HL-60 (cell line): Measurements from ENCODE around the gene MPRIP.

ENCODE experiments used
- DNase-seq, 2 experiments: peaks; one replicate each; pipeline ENCODE4 v3.0.0-alpha.2; 2010 to 2020; ENCODE audit warnings: low read depth in 1 of 2, low spot score in 1 of 2
- H3K27ac ChIP-seq: fragments of 250-450 bp; sonication (Bioruptor Pico); replicated peaks from 2 replicates; pipeline ENCODE4 v1.5.1; 2020; ENCODE audit warnings: mild to moderate bottlenecking, moderate library complexity
- H3K27me3 ChIP-seq: fragments of 250-450 bp; sonication (Bioruptor Pico); 2 replicates; pipeline ENCODE4 v1.5.1; 2021; ENCODE audit warnings: mild to moderate bottlenecking, moderate library complexity; ENCODE audit not compliant: insufficient read depth, poor library complexity, severe bottlenecking
- H3K4me3 ChIP-seq: replicated peaks from 2 replicates; pipeline ENCODE4 v1.5.1; 2011; ENCODE audit warnings: mild to moderate bottlenecking, control low read depth, low read length; ENCODE audit not compliant: insufficient read depth
- GABPA ChIP-seq: IDR thresholded peaks from 2 replicates; pipeline ENCODE4 v1.6.1; 2012; ENCODE audit warnings: low read depth
- POLR2AphosphoS5 ChIP-seq: IDR thresholded peaks from 2 replicates; pipeline ENCODE4 v1.6.1; 2012; ENCODE audit warnings: low read depth
- SPI1 ChIP-seq: IDR thresholded peaks from 2 replicates; pipeline ENCODE4 v1.6.1; 2012; ENCODE audit warnings: low read depth, mild to moderate bottlenecking, borderline replicate concordance
- TF ChIP-seq, protein P1 (sequence below): IDR thresholded peaks from 2 replicates; pipeline ENCODE4 v1.6.1; 2012; ENCODE audit warnings: low read depth; ENCODE audit not compliant: insufficient replicate concordance
- TF ChIP-seq, protein P2 (sequence below): IDR thresholded peaks from one replicate; pipeline ENCODE4 v1.5.1; 2011; ENCODE audit warnings: low read length, control low read depth, inconsistent platforms; ENCODE audit not compliant: insufficient read depth

Gene MPRIP

DNA sequence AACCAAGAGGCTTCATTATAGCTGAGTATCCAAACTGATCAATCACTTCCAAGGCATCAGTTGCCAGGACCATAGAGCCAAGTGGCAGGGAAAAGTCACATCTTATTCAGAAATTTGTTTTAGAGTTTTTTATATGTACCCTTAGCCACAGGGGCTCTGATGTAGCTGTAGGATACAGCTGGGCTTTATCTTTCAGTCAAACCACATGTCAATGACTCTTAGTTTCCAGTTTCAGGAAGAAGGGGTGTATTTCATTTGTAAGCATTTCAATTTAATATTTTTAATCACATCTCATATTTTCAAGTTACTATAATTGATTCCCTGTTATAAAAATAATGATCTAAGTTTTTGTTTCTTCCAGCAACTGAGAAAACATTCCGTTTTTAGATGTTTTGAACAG is 197.6 kb downstream of the MPRIP start:
- no peak for DNase-seq
- no peak for TF ChIP-seq GABPA
- TF ChIP-seq, protein P1, sequence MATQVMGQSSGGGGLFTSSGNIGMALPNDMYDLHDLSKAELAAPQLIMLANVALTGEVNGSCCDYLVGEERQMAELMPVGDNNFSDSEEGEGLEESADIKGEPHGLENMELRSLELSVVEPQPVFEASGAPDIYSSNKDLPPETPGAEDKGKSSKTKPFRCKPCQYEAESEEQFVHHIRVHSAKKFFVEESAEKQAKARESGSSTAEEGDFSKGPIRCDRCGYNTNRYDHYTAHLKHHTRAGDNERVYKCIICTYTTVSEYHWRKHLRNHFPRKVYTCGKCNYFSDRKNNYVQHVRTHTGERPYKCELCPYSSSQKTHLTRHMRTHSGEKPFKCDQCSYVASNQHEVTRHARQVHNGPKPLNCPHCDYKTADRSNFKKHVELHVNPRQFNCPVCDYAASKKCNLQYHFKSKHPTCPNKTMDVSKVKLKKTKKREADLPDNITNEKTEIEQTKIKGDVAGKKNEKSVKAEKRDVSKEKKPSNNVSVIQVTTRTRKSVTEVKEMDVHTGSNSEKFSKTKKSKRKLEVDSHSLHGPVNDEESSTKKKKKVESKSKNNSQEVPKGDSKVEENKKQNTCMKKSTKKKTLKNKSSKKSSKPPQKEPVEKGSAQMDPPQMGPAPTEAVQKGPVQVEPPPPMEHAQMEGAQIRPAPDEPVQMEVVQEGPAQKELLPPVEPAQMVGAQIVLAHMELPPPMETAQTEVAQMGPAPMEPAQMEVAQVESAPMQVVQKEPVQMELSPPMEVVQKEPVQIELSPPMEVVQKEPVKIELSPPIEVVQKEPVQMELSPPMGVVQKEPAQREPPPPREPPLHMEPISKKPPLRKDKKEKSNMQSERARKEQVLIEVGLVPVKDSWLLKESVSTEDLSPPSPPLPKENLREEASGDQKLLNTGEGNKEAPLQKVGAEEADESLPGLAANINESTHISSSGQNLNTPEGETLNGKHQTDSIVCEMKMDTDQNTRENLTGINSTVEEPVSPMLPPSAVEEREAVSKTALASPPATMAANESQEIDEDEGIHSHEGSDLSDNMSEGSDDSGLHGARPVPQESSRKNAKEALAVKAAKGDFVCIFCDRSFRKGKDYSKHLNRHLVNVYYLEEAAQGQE: no peak
- no peak for TF ChIP-seq POLR2AphosphoS5
- TF ChIP-seq, protein P2, sequence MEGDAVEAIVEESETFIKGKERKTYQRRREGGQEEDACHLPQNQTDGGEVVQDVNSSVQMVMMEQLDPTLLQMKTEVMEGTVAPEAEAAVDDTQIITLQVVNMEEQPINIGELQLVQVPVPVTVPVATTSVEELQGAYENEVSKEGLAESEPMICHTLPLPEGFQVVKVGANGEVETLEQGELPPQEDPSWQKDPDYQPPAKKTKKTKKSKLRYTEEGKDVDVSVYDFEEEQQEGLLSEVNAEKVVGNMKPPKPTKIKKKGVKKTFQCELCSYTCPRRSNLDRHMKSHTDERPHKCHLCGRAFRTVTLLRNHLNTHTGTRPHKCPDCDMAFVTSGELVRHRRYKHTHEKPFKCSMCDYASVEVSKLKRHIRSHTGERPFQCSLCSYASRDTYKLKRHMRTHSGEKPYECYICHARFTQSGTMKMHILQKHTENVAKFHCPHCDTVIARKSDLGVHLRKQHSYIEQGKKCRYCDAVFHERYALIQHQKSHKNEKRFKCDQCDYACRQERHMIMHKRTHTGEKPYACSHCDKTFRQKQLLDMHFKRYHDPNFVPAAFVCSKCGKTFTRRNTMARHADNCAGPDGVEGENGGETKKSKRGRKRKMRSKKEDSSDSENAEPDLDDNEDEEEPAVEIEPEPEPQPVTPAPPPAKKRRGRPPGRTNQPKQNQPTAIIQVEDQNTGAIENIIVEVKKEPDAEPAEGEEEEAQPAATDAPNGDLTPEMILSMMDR: no peak
- TF ChIP-seq SPI1: no peak
- Histone ChIP-seq H3K4me3 (no peak overlapping the region), H3K27ac (no peak overlapping the region), H3K27me3 (no peaks in the 10 kb centered on the region)

DNA sequence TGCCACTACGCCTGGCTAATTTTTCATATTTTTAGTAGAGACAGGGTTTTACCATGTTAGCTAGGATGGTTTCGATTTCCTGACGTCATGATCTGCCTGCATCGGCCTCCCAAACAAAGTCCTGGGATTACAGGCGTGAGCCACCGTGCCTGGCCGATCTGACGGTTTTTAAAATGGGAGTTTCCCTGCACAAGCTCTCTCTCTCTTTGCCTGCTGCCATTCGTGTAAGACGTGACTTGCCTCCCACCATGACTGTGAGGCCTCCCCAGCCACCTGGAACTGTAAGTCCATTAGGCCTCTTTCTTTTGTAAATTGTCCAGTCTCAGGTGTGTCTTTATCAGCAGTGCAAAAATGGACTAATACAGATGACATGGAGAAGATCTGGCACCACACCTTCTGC is 199.4 kb downstream of the MPRIP start:
- no peak for DNase-seq
- Histone ChIP-seq H3K27me3 (no peaks in the 10 kb centered on the region), H3K27ac (no peak overlapping the region), H3K4me3 (no peak overlapping the region)
- TF ChIP-seq SPI1 (no peak), POLR2AphosphoS5 (no peak), GABPA (no peak)
- TF ChIP-seq, protein P1: no peak
- TF ChIP-seq, protein P2: no peak

DNA sequence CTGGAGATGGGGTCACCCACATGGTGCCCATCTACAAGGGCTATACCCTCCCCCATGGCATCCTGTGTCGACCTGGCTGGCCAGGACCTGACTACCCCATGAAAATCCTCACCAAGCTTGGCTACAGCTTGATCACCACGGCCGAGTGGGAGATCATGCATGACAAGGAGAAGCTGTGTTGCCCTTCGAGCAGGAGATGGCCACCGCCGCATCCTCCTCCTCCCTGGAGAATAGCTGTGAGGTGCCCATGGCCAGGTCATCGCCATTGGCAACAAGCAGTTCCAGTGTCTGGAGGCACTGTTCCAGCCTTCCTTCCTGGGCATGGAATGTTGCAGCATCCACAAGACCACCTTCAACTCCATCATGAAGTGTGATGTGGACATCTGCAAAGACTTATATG is 200.0 kb downstream of the MPRIP start:
- no peak for DNase-seq
- no peaks in the 10 kb centered on the region for H3K27me3 ChIP-seq
- TF ChIP-seq, protein P1: no peak
- TF ChIP-seq POLR2AphosphoS5: no peak
- TF ChIP-seq GABPA: no peak
- TF ChIP-seq SPI1: no peak
- H3K27ac ChIP-seq: no peak overlapping the region
- H3K4me3 ChIP-seq: no peak overlapping the region
